ENCODE measurements around the gene NOL4L.

- no peak for TF ChIP-seq POLR2A (IDR thresholded peaks at IDR 0.05)
- TF ChIP-seq CTCF (IDR thresholded peaks at IDR 0.05): no peak
Observed at GRCh38 chr20:32429343-32429742, 155.8 kb downstream of the NOL4L start.
